Activated CD4-positive, alpha-beta T cell treated with anti-CD3 and anti-CD28 coated beads, Interleukin-2, Interleukin-6, amounts not matched to agents 100 ng/mL and 50 ng/mL, durations not matched to agents 16 hours and 8 hours (primary cell): ENCODE data around the gene ZBTB5.
A peak's percentile ranks its signal among the peaks of the same experiment; 100 is the strongest.
"Not testable (repeated sequence)": the region's sequence is repeated elsewhere in the genome, so short reads cannot be mapped to it uniquely, and the experiment has no call there.

Experiments used
- DNase-seq: peaks from one replicate; pipeline ENCODE4 v3.0.0-alpha.2; 2020

ZBTB5 gene

GRCh38 chr9:37485389-37486255, 20.4 kb upstream of the ZBTB5 start, which contains the start of gene POLR1E:
TSS of gene POLR1E (plus strand) at chr9:37485948. CDS start at chr9:37486048, 100 bp downstream.
- peak; percentile 98 for DNase-seq

- DNase-seq: no peak
Measured at GRCh38 chr9:37480759-37481158, 15.5 kb upstream of the ZBTB5 start.

- DNase-seq: not testable (repeated sequence)
Measured at GRCh38 chr9:37477987-37478619, 12.9 kb upstream of the ZBTB5 start.

GRCh38 chr9:37477443-37477842, 12.2 kb upstream of the ZBTB5 start:
- DNase-seq: not testable (repeated sequence)

- DNase-seq: no peak
Measured at GRCh38 chr9:37476930-37477329, 11.7 kb upstream of the ZBTB5 start.

GRCh38 chr9:37474438-37474837, 9.2 kb upstream of the ZBTB5 start:
- no peak for DNase-seq

- DNase-seq: not testable (repeated sequence)
Measured at GRCh38 chr9:37473982-37474381, 8.7 kb upstream of the ZBTB5 start.

GRCh38 chr9:37471942-37472684, 6.9 kb upstream of the ZBTB5 start:
- no peak for DNase-seq

- DNase-seq: no peak
Measured at GRCh38 chr9:37468620-37469019, 3.4 kb upstream of the ZBTB5 start.

- not testable (repeated sequence) for DNase-seq
Measured at GRCh38 chr9:37467530-37467929, 2.3 kb upstream of the ZBTB5 start.

GRCh38 chr9:37466037-37466709, 923 bp upstream of the ZBTB5 start:
- peak; percentile 23 for DNase-seq

- DNase-seq: peak; percentile 65
Measured at GRCh38 chr9:37464426-37465248, 613 bp downstream of the ZBTB5 start.

- DNase-seq: no peak
Measured at GRCh38 chr9:37464006-37464405, 1.2 kb downstream of the ZBTB5 start.

- DNase-seq: no peak
Measured at GRCh38 chr9:37456817-37457216, 8.4 kb downstream of the ZBTB5 start.

GRCh38 chr9:37455884-37456647, 9.2 kb downstream of the ZBTB5 start:
- DNase-seq: no peak

GRCh38 chr9:37454238-37454637, 11.0 kb downstream of the ZBTB5 start:
- no peak for DNase-seq

GRCh38 chr9:37453827-37454226, 11.4 kb downstream of the ZBTB5 start:
- DNase-seq: no peak

- DNase-seq: no peak
Measured at GRCh38 chr9:37452611-37453010, 12.6 kb downstream of the ZBTB5 start.

- no peak for DNase-seq
Measured at GRCh38 chr9:37451628-37452027, 13.6 kb downstream of the ZBTB5 start.

- DNase-seq: no peak
Measured at GRCh38 chr9:37449862-37450632, 15.2 kb downstream of the ZBTB5 start.
